ENCODE results near the gene LGR6.
"Not testable (repeated sequence)": the region's sequence is repeated elsewhere in the genome, so short reads cannot be mapped to it uniquely, and the experiment has no call there.

LGR6 gene

DNA sequence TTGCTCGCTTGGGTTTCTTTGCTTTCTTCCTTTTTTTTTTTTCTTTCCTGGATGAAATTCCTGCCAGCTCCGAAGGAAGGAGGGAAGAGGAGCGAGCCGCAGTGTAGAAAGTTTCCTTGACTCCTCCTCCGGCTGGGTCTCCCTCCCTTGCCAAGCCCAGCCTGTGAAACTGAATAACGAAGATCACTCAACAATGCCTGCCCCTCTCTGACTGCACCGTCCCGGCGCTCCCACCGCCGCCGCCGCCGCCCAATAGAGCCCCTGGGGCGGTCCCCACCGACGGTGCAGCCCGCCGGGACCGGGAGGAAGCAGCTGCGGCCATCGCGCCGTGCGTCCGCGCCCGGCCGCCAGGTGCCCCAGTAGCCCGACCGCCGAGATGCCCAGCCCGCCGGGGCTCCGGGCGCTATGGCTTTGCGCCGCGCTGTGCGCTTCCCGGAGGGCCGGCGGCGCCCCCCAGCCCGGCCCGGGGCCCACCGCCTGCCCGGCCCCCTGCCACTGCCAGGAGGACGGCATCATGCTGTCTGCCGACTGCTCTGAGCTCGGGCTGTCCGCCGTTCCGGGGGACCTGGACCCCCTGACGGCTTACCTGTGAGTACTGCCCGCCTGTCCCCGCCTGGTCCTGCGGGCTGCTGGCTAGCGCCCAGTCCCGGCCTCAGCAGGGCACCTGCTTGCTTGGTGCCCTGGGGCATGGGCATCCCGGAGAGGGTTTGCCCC lies at the start of gene LGR6:
Gene LGR6, plus strand, starts transcription at position 186 of the 714 bp plus-strand sequence. Its CDS starts 191 bp downstream, at position 377.
- no peak for DNase-seq

GRCh38 chr1:202144402-202145067 lies 49.1 kb upstream of the LGR6 start, which contains the start of gene ARL8A:
Gene ARL8A (minus strand): TSS chr1:202144737. CDS start chr1:202144572, 165 bp downstream.
- DNase-seq, result peak; percentile 77

DNA sequence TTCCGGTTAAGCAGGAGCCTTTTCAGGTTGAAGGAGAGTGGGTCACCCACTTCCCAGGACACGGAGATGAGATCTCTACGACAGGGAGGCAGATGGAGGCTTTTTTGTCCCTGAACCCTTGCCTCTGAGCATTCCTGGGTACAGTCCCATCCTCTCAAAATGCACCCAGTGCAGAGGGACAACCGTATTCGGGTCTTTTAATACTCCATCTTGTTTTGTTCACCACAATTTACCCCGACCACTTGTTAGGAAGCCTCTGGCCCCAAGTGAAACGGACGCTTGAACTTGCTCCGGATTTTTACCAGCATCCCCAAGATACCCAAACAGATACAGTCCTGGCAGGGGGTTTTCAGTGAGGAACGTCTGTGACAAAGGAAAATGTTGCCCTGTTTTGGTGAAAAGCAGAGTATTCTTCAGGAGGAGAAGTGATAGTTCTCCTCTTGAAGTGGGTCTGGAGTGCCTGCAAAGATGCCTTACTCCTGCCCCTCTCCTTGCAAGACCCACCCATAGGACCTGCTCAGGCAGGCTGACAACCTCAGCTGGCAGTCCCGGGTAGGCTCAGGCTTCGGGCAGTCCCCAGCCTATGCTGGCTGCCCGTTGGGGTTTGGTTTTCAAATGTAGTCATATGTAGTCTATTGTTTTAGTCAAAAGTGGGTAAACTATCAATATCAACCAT lies 48.4 kb upstream of the LGR6 start:
- peak; percentile 76 for DNase-seq

- not testable (repeated sequence) for DNase-seq
Observed at GRCh38 chr1:202145744-202146140, 47.9 kb upstream of the LGR6 start.

- no peak for DNase-seq
Observed at GRCh38 chr1:202146279-202146678, 47.3 kb upstream of the LGR6 start.

GRCh38 chr1:202146993-202147392 lies 46.6 kb upstream of the LGR6 start:
- no peak for DNase-seq

DNA sequence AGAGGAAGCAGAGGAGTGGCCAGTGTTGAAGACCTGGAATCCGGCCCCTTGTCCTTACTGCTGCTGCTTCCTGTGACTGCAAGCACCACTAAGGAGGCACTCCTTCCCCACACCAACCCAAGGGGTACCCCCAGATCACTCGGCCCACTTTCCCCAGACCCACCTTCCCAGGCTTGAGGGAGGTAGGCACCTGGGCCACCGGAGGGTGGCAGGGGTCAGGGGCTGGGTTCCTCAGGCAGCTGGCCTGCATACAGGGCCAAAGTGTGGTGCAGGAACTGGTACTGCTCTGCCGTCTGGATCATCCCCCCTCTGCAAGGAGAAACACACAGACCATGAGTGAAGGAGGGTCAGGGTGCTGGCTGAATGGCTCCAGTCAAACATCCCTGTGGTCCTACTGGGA lies 45.2 kb upstream of the LGR6 start:
- DNase-seq, result no peak

GRCh38 chr1:202149566-202149965 lies 44.0 kb upstream of the LGR6 start:
- DNase-seq, result no peak

- no peak for DNase-seq
Observed at GRCh38 chr1:202150187-202150586, 43.4 kb upstream of the LGR6 start.

DNA sequence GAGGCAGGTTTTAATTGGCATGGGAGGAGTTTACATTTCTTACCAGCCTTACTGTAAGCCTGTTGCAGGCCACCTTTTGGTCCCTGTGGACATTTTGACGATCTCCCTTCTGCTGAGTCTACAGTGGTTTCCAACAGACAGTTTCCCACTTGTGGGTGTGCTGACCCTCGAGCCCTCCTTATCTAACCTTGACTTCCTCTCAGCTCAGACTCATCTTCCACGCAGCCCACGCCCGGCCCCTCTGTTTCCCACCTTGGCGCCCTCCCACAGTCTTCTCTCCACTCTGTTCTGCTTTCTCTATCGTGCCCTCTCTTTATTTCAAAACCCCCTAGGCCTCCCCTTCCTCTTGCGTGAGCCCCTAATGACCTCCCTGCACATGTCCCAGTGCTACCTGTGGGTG lies 43.0 kb upstream of the LGR6 start:
- no peak for DNase-seq

GRCh38 chr1:202151045-202151444 lies 42.6 kb upstream of the LGR6 start:
- no peak for DNase-seq

- DNase-seq, result no peak
Observed at GRCh38 chr1:202152399-202152798, 41.2 kb upstream of the LGR6 start.

GRCh38 chr1:202153284-202153683 lies 40.3 kb upstream of the LGR6 start:
- DNase-seq, result no peak

DNA sequence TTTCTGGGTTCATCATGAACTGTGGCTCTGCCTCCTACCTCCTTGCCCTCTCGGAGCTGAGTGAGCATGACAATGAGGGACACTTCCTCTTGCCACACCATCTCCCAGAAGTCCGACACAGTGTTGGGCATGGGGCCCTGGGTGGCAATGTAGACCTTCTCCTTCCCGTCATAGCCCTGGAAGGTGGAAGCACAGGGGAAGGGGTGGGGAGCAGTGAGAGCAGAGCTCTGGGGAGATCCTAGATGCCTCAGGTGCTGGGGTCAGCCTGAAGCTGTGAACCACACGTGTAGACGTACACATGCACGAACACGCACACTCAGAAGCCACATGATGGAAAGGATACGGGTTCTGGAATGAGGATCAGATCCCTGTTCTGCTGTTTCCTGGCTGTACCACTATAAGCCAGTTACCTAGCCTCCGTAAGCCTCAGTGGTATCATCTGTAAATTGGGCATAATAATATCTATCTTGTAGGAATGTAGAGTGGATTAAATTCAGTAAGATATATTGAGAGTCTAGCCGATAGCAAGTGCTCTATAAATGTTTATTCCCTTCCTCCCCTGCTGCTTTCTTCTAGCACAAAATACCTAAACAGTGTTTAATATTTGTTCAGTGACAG lies 39.3 kb upstream of the LGR6 start:
- no peak for DNase-seq

DNA sequence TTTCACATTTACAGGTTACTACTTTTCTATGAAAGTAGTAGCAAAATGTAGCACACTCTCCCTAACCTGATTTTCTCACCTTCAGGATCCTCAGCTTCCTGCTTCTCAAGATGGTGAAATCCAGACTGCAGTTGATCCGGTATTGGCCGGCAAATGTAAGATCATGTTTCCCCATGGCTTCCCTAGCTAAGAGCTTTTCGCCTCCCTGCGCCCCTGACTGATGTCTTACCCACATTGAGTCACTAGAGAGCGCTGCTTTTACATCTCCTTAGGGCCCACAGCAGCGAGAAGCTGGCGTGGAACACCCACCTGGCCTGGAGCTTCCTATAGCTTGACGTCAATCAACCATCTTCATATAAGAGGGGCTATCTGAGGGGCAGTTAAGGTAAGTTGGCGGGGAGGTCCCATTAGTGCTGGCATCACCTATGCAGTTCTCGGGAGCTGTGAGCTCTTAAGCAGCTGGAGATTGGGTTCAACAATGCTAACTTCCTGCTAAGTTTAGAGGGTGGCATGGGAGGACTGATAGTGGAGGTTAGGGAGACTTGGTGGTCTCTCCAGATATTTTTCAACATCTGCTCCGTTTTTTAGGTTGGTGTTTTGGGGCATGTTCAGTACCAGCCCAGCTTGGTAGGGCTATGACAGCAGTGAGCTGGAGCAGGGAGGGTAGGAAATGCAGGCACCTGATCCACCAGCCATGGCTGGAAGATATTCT lies 38.7 kb upstream of the LGR6 start:
- DNase-seq, result peak; percentile 68

- no peak for DNase-seq
Observed at GRCh38 chr1:202155478-202156021, 38.0 kb upstream of the LGR6 start.

GRCh38 chr1:202156590-202156989 lies 37.0 kb upstream of the LGR6 start:
- no peak for DNase-seq

DNA sequence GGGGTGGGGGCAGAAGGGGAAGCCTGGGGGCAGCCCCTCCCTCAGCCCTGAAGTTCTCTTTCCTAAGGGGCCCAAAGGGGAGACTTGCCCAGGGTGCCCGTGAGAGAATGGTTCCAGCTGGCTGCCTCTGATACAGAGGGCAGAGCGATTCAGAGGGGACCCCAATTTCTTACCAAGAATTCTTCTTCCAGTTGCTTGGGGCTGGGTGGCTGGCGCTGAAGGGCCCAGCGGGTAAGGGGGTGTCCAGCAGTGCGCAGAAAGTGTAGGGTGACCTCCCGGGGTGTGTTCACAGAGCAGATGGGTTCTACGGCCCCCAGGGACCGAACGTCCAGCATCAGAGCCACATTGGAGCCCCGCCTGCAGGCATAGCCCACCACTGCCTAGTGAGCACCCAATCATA lies 35.7 kb upstream of the LGR6 start:
- DNase-seq, result no peak

GRCh38 chr1:202158810-202159533 lies 34.6 kb upstream of the LGR6 start:
- peak; percentile 72 for DNase-seq

DNA sequence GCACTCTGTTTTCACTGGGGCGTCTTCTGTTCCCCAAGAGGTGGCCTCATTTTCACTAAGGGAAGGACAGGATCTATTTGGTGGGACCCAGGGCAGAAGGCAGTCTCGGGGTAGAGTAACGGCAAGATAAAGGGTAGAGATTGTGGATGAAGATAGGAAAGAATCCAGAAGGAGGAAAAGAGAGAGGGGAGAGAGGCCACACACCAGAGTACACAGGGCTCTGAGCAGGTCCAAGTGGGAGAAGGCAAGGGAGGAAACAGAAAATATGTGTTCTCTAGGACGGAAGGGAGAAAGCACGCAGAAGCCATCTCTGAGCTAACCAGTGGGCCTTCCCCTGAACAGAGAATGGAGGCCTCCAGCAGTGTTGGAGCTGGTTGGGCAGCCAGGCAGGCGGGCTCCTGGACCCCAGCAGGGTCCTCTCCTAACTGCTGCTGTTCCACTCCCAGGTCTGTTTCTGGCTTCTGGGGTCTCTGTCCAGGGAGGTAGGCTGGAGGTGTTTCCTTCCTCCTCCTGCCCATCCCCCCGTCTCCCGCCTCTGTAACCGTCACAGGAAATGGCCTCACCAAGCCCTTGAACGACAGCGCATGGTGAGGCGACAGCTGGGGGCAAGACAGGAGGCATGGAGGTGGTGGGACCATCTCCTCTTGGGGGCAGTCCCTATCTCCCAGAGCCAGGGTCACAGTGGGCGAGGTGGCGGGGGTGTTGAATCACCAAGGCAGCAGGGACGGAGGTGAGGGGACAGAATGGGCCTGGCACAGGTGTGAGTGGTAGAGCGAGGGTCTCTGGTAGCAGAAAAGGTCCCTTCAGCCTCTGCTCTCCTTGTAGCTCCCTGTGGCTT lies 33.8 kb upstream of the LGR6 start:
- DNase-seq, result peak; percentile 85
